GM12878 (cell line): Measurements from ENCODE around the gene CCDC88A. TPM values are rescaled to one million over a fixed set of nuclear protein-coding genes. Genes with fewer than 3 reads are reported as not detected.

Experiments
- ATAC-seq: fragments of 200-7000 bp; cut with Tn5 transposase; 3 replicates; pipeline ENCODE4 v1.9.1; 2020; ENCODE audit warnings: mild to moderate bottlenecking, moderate library complexity
- BruUV-seq: library from RNA; stranded (reverse); fragments of 400-500 nt; replicated peaks from 2 replicates; lab custom pipeline; 2021; lab: Mats Ljungman, UMichigan
- CTCF ChIA-PET: fragments of 300-600 bp; sonication (Branson Sonifier 250); formaldehyde crosslinking; extraction: SDS; loops from one replicate; lab custom pipeline; 2021; ENCODE audit warnings: inconsistent platforms; lab: Yijun Ruan, JAX
- POLR2A ChIA-PET: fragments of 350-600 bp; formaldehyde crosslinking; extraction: SDS; loops from one replicate; lab custom pipeline; 2021; ENCODE audit warnings: inconsistent platforms; lab: Charles Lee
- RAD21 ChIA-PET: fragments of 300-600 bp; sonication (Branson Sonifier 250); formaldehyde crosslinking; loops from one replicate; lab custom pipeline; 2023; ENCODE audit warnings: antibody characterized with exemption; ENCODE audit not compliant: unreplicated experiment; lab: Charles Lee
- SMC1A ChIA-PET: fragments of 300-600 bp; sonication (Branson Sonifier 250); formaldehyde crosslinking; loops from one replicate; lab custom pipeline; 2023; ENCODE audit not compliant: unreplicated experiment, uncharacterized antibody; lab: Charles Lee
- DNase-seq: peaks from one replicate; pipeline ENCODE4 v3.0.0-alpha.2; 2011; ENCODE audit warnings: low read depth, low spot score
- FAIRE-seq: peaks from 3 replicates; lab custom pipeline; 2011; peaks lifted over from hg19 to GRCh38; lab: Jason Lieb, UNC
- H2AFZ ChIP-seq: 2 replicates; pipeline ENCODE4 v1.6.0; 2011; ENCODE audit warnings: low read depth, low read length, control low read depth; ENCODE audit not compliant: control insufficient read depth
- H3K27ac ChIP-seq: 2 replicates; pipeline ENCODE4 v1.5.1; 2011; ENCODE audit warnings: control low read depth; ENCODE audit not compliant: control insufficient read depth, insufficient read depth
- H3K27me3 ChIP-seq, 2 experiments: replicated peaks in 1 of 2; 2 replicates each; pipeline versions ENCODE4 v1.6.0 to v1.6.1; 2011; ENCODE audit warnings: low read length in 1 of 2; ENCODE audit not compliant: control insufficient read depth in 2 of 2, insufficient read depth in 2 of 2
- H3K36me3 ChIP-seq, 2 experiments: 2 replicates each; pipeline ENCODE4 v1.5.1; 2011; ENCODE audit warnings: low read length in 1 of 2; ENCODE audit not compliant: control insufficient read depth in 2 of 2, insufficient read depth in 2 of 2
- H3K4me1 ChIP-seq: 2 replicates; pipeline ENCODE4 v1.6.1; 2011; ENCODE audit warnings: mild to moderate bottlenecking, low read length, moderate library complexity, mixed read lengths; ENCODE audit not compliant: control insufficient read depth, insufficient read depth
- H3K4me2 ChIP-seq: 2 replicates; pipeline ENCODE4 v1.6.0; 2011; ENCODE audit warnings: control low read depth; ENCODE audit not compliant: control insufficient read depth, insufficient read depth
- H3K4me3 ChIP-seq: fragments of 200-600 bp; sonication (generic); 2 replicates; pipeline ENCODE4 v1.5.1; 2016
- H3K79me2 ChIP-seq: 2 replicates; pipeline ENCODE4 v1.6.0; 2011; ENCODE audit warnings: low read length; ENCODE audit not compliant: control insufficient read depth, insufficient read depth
- H3K9ac ChIP-seq: 2 replicates; pipeline ENCODE4 v1.8.0; 2011; ENCODE audit warnings: low read length, control low read depth, mixed read lengths; ENCODE audit not compliant: control insufficient read depth, insufficient read depth
- H3K9me3 ChIP-seq: replicated peaks from 3 replicates; pipeline ENCODE4 v1.5.1; 2011; ENCODE audit warnings: mild to moderate bottlenecking, low read length; ENCODE audit not compliant: control insufficient read depth, insufficient read depth
- H4K20me1 ChIP-seq: 2 replicates; pipeline ENCODE4 v1.6.0; 2011; ENCODE audit not compliant: control insufficient read depth, insufficient read depth
- TCF3 ChIP-seq: IDR thresholded peaks from 2 replicates; pipeline ENCODE4 v1.6.1; 2012; ENCODE audit warnings: low read depth, mild to moderate bottlenecking, low read length, borderline replicate concordance; ENCODE audit not compliant: insufficient read depth
- ZBTB33 ChIP-seq: fragments of 450-650 bp; IDR thresholded peaks from 2 replicates; pipeline ENCODE4 v1.6.1; 2017; ENCODE audit warnings: mild to moderate bottlenecking
- ZNF384 ChIP-seq: IDR thresholded peaks from 2 replicates; pipeline ENCODE4 v1.6.1; 2012; ENCODE audit warnings: low read depth, mild to moderate bottlenecking, low read length, improper control_type of control experiment, borderline replicate concordance
- WGBS: methylation state at CpG from one replicate; pipeline ENCODE4 v1.1.6; 2016; ENCODE audit warnings: low lambda C conversion rate; ENCODE audit not compliant: insufficient replicate concordance, insufficient coverage; ENCODE audit errors: missing lambda C conversion rate; 5-methylcytosine and 5-hydroxymethylcytosine counted together
- in situ Hi-C: fragments of 300-500 bp; cut with MboI; formaldehyde crosslinking; loops from 9 replicates; pipeline ENCODE4 v1.14.3; 2018; ENCODE audit warnings: mixed read lengths
- intact Hi-C: fragments of 100-400 bp; cut with micrococcal nuclease; formaldehyde crosslinking; loops from one replicate; pipeline ENCODE4 v1.14.2; 2022; ENCODE audit not compliant: unreplicated experiment
- polyA plus RNA-seq, 11 experiments: library from polyadenylated mRNA; depleted of rRNA in 4 of 11; unstranded in 6 of 11; stranded (reverse) in 5 of 11; fragments of >200 nt; fragmentation: Nextera tagmentation in 4 of 11; fragmentation: Illumina TruSeq in 1 of 11; extraction: Ambion mirVana in 4 of 11; extraction: Trizol in 1 of 11; gene quantifications; 1 replicate in 1 of 11; 2 replicates in 10 of 11; pipeline versions ENCODE4 v1.2.1 to v1.2.3, GENCODE V29; 2011 to 2016; ENCODE audit warnings: inconsistent platforms in 2 of 11, missing spikeins in 2 of 11, low read depth in 1 of 11
- total RNA-seq, 4 experiments: library from RNA; depleted of rRNA in 3 of 4; stranded (reverse); fragments of >200 nt in 3 of 4; fragmentation: Illumina TruSeq in 1 of 4; extraction: Trizol in 1 of 4; gene quantifications; 2 replicates each; pipeline versions ENCODE4 v1.2.1 to v1.2.3, GENCODE V29; 2013 to 2021

CCDC88A gene
- total and polyA plus RNA-seq, 10 of the 15 experiments (the other 5 are each of a cell fraction or from before 2014, with no cell fraction given) = 1.8 to 71.6 (median 45.9) TPM

GRCh38 chr2:55363636-55364035 is 56.0 kb downstream of the CCDC88A start:
- DNase-seq (no peak), ATAC-seq (no peak), FAIRE-seq (no peak)
- no peak overlapping the region for H3K4me2 ChIP-seq
- in situ Hi-C loops (no loop called here), intact Hi-C loops (no loop called here)
- H3K9ac ChIP-seq = no peak overlapping the region
- no peaks in the 10 kb centered on the region; a peak in 1 of 4 replicates for H3K36me3 ChIP-seq
- ChIA-PET POLR2A (no interaction called here), CTCF (interaction anchor here (1.1 kb wide), 1 partner anchor 10 kb away, joined by 3 read pairs; no protein-coding TSS in a partner anchor), SMC1A (interaction anchor here (0.6 to 1.6 kb wide), 5 partner anchors 32 to 323 kb away, joined by 3 to 4 read pairs (median 3); no protein-coding TSS in a partner anchor), RAD21 (no interaction called here)
- 100% methylated on average over 3 of the region's 3 CpGs for WGBS
- no peak overlapping the region for H2AFZ ChIP-seq
- no peaks in the 10 kb centered on the region for H3K9me3 ChIP-seq
- no TSS peak for BruUV-seq
- H3K4me1 ChIP-seq = peaks cover 3% of the 10 kb centered on the region; the same call in 1 of the 2 replicates
- no peaks in the 10 kb centered on the region for H4K20me1 ChIP-seq
- no peak overlapping the region for H3K27ac ChIP-seq
- H3K4me3 ChIP-seq = no peak overlapping the region
- H3K27me3 ChIP-seq = no peaks in the 10 kb centered on the region
- no peaks in the 10 kb centered on the region for H3K79me2 ChIP-seq
- TF ChIP-seq TCF3 (no peak), ZBTB33 (no peak), ZNF384 (no peak)
